ENCODE measurements around the gene FIBCD1. TPM values are rescaled to one million over a fixed set of nuclear protein-coding genes. Genes with fewer than 3 reads are reported as not detected.

FIBCD1 gene
- total RNA-seq, 2 donors from 2014 or later: not detected

DNA sequence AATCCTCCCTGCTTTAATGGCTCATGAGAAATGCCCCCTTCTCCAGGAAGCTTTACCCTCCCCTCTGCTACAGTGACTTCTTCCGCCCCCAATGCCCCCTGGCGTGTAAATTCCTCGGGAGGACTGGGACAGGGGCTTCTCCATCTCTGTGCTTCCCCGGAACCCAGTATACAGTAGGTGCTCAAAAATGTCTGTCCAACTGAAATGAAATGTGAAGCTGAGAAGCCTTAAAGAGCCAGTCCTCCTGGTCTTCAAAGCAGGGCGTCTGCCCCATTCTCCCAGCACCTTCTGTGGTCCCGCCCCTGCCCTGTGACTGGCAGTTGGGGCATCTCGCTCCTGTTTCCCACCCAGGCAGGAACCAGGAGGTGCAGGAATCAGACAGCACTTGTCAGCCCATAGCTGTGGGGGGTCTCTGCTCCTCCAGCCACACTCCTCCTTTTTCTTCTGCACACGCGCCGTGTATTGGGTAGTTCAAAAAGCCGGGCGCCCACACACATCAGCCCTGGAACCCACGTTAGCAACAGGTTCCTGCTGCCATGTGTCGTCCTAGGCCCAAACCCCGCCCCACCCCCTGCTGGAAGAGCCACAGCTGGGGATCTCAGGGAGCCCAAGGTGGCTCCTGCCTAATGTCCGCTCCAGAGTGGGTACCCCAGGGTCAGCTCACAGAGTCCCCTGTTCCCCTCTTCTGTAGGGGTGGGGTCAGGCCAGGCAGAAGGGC lies 16.0 kb downstream of the FIBCD1 start:
- Mint-ChIP-seq H3K36me3 (no peaks in the 10 kb centered on the region), H3K9me3 (no peaks in the 10 kb centered on the region), H3K27ac (no peak overlapping the region), H3K27me3 (no peaks in the 10 kb centered on the region), H3K4me3 (no peak overlapping the region), H3K4me1 (ENCODE audit: low read depth in 2 of 2) (no peaks in the 10 kb centered on the region)
- no peak for ATAC-seq
- no peak for DNase-seq (ENCODE audit: low spot score)

DNA sequence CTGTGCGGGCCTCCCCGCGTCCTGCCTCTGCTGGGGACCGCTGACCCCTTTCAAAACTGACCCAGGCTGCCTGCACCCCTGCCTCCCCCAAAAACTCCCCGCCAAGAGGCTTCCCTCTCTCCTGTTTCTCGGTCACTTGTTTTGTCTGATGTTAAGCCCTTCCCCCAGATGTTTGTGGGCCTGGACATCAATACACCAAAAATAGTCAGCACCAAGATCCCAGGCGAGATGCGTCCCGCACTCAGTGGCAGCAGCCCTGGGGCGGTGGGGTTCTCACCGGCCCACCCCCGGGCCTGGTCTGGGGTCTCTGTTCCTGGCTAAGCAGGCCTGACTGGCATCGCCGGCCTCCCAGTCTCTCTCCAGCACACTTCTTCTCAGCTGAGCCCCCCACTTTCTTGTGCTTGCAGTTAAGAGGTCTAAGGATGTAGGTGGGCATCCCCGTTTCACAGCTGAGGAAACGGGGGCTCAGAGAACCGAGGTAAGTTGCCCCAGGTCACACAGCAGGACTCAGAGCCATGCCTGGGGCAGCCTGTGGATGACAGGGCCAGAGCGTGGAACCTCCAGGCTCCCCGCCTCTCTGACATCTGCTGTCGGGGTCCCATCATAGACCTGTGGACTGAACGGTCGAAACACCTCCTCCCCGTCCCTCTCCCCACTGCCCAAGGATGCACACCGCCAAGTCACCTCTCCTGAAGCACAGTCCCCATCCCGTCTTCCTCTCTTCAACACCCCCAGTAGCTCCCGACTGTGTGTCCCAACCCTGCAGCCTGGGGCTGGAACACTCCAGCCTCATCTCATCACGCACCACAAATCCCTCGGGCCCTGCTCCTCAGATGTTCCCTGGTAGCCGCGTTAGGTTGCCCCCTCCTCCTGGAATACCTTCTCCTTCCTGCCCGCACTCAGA lies 16.8 kb downstream of the FIBCD1 start:
- Mint-ChIP-seq H3K9me3 (no peaks in the 10 kb centered on the region), H3K4me1 (ENCODE audit: low read depth in 2 of 2) (no peaks in the 10 kb centered on the region), H3K27me3 (no peaks in the 10 kb centered on the region), H3K36me3 (no peaks in the 10 kb centered on the region), H3K27ac (no peak overlapping the region), H3K4me3 (no peak overlapping the region)
- DNase-seq (ENCODE audit: low spot score): no peak
- ATAC-seq: no peak

DNA sequence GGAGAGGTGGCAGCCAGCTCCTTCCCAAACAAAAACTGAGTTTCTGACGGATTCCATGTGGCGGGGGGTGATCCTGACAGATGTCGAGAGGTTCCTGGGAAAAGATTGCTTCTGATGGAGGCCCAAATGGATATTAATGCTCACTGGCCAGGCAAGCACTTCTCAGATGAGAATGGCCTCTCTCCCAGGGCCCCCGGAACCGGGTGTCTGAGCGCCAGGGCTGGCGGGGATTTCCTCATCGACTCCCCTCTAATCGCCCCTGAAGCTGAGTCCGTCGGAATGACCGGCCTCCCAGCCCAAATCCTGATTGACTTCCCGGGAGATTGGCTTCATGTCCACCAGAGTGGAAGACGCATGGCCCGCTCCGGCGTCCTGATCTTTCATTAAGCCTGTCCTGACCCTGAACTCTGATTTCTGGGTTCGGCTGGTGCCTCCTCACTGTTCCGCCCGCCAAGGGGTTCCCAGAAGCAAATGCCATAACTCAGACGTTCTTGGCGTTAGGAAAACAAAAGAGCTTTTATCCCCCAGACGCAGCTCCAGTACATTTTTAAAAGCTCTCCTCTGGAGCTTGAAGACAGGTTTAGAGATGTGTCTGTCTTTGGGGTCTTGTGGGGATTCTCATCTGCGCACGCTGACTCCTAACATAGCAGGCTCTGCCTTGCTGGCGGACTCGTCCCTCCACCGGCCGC lies 17.6 kb downstream of the FIBCD1 start:
- no peaks in the 10 kb centered on the region for H3K9me3 Mint-ChIP-seq
- H3K4me3 Mint-ChIP-seq: no peak overlapping the region
- no peak for DNase-seq (ENCODE audit: low spot score)
- ATAC-seq: no peak
- H3K27me3 Mint-ChIP-seq: no peaks in the 10 kb centered on the region
- no peaks in the 10 kb centered on the region for H3K36me3 Mint-ChIP-seq
- H3K4me1 Mint-ChIP-seq (ENCODE audit: low read depth in 2 of 2): no peaks in the 10 kb centered on the region
- H3K27ac Mint-ChIP-seq: no peak overlapping the region

DNA sequence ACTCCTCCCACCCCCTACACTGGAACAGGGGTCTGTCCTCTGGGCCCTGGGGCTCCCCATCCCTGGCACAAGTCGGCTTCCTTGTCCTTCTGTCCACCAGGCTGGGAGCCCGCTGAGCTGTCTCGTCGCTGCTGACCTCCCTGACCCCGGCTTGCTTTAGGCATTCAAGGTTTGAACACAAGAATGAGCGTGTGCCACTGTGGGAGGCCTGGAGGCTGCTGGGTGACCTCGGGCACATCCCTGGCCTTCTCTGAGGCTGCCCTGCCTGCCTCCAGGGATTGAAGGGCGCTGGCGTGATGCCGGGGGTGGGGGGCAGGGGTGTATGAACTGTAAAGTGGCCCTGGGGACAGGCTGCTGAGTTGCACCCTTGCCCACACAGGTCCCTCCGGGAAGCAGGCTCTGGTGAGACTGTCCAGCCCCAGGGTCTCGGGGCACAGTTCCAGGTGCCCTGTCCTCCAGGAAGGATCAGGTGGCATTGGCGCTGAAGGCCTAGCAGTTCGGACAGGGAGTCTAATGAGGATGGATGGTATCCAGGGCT lies 18.2 kb downstream of the FIBCD1 start:
- DNase-seq (ENCODE audit: low spot score) (no peak), ATAC-seq (no peak)
- Mint-ChIP-seq H3K36me3 (no peaks in the 10 kb centered on the region), H3K27ac (no peak overlapping the region), H3K27me3 (no peaks in the 10 kb centered on the region), H3K4me3 (no peak overlapping the region), H3K4me1 (ENCODE audit: low read depth in 2 of 2) (no peaks in the 10 kb centered on the region), H3K9me3 (no peaks in the 10 kb centered on the region)

DNA sequence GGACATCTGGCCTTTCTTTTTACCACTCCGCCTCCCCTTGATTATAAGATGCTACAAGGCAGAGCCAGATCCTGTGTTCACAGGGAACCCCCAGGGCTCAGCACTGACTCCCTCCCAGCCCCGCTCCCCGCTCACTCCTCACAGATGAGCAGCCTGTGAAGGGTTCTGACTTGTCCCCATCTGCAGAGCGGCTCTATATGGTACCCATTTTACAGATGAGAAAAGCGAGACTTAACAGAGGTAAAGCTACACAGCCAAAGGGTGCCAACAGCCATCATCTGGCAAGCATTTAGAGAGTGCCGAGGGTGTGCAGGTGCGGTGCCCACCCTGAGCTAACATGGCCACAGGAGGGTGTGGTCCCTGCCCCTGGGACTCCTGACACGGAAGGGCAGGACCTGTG lies 18.8 kb downstream of the FIBCD1 start:
- H3K27me3 Mint-ChIP-seq: no peaks in the 10 kb centered on the region
- ATAC-seq: no peak
- H3K9me3 Mint-ChIP-seq: no peaks in the 10 kb centered on the region
- no peaks in the 10 kb centered on the region for H3K36me3 Mint-ChIP-seq
- no peak overlapping the region for H3K27ac Mint-ChIP-seq
- no peak for DNase-seq (ENCODE audit: low spot score)
- no peaks in the 10 kb centered on the region for H3K4me1 Mint-ChIP-seq (ENCODE audit: low read depth in 2 of 2)
- H3K4me3 Mint-ChIP-seq: no peak overlapping the region

DNA sequence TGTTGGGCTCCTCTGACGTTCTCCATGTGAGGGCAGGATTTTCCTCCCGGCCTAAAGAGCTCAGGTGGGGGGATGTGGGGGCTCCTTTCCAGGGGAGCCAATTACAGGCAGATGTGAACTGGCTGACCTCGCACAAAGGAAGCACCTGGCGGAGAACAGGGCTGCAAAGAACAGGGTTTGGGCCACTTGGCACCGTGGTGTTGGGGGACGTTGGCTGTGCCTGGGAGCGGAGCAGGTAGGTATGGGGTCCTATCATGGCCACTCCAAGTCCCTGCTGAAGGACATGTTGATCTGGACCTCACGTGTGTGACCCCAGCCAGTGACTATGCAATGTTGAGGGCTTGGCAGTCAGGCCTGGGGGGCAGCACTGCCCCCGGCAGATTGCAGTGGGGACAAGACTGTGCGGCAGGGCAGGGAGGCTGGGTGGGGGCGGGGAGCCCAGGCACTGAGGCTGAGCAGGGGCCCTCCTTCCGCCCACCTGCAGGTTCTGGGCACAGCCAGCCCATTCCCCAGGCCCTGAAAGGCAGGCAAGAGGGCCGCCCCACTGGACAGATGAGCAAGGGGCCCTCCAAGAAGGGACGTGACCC lies 19.4 kb downstream of the FIBCD1 start:
- no peaks in the 10 kb centered on the region for H3K36me3 Mint-ChIP-seq
- ATAC-seq: no peak
- no peak for DNase-seq (ENCODE audit: low spot score)
- H3K9me3 Mint-ChIP-seq: no peaks in the 10 kb centered on the region
- no peak overlapping the region for H3K4me3 Mint-ChIP-seq
- H3K27ac Mint-ChIP-seq: no peak overlapping the region
- H3K27me3 Mint-ChIP-seq: no peaks in the 10 kb centered on the region
- no peaks in the 10 kb centered on the region for H3K4me1 Mint-ChIP-seq (ENCODE audit: low read depth in 2 of 2)

DNA sequence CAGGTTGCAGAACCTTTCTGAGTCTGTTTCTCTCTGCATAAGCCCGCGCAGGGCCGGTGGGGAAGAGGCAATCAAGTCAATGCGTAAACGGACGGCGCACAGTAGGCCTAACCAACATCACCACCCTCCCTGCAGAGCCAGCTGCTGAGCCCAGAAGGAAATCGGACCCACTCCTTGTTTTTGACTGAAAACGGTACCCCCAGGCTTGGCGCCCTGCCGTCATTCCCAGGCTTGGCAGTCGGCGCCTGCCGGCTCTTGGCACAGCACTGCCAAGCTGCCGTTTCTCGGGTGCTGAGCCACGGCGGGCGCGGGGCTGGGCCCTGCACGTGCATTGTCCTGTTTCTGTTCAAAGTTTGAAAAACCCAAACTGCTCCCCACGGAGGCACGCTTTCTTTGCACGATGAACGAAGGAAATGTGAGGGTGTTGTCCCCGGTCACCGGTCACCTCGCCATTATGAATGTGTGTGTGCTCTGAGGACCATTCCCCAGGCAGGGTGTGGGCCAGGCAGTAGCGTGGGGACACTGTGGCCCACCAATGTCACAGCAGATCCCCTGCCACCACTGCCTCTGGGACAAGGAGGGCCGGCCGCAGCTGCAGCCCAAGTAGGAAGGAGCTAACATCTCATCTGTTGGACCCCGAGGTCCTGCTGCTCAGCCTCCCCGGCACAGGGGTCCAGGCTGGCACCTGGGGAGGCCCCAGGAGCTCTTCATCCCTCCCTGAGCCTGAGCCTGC lies 20.1 kb downstream of the FIBCD1 start:
- H3K36me3 Mint-ChIP-seq: no peaks in the 10 kb centered on the region
- no peaks in the 10 kb centered on the region for H3K27me3 Mint-ChIP-seq
- H3K9me3 Mint-ChIP-seq: no peaks in the 10 kb centered on the region
- H3K4me3 Mint-ChIP-seq: no peak overlapping the region
- H3K27ac Mint-ChIP-seq: no peak overlapping the region
- no peaks in the 10 kb centered on the region for H3K4me1 Mint-ChIP-seq (ENCODE audit: low read depth in 2 of 2)
- ATAC-seq (no peak), DNase-seq (ENCODE audit: low spot score) (no peak)

DNA sequence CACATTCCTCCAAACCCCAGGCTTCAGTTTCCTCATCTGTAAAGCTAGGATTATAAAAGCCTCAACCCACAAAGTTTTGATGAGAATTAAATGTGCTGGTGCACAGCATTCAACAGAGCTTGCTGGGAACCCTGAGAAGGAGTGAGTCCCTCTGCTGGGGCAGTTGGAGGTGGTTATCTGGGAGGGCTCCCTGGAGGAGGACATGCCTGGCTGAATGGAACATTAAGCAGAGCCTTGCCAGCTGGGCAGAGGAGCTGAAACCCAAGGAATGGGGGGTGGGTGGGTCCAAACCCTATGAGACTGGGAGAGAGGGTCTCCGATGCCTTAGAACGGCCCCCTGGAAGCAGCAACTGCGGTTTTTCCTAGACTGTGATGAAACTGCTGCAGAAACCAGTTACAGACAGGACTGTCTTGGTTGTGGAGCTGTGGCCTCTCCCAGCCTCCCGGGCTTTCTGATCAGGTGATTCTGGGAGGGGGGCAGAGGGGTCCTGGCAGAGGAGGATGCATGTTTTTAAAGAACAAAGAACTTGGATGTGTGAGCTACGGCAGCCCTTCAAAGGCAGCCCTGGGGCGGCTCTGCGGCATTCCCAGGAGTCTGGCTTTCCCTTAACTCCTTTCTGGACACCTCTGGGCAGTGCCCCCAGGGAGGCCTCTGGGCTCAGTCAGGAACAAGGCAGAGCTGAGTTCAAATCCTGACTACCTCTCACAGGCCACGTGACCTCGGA lies 20.8 kb downstream of the FIBCD1 start:
- no peaks in the 10 kb centered on the region for H3K36me3 Mint-ChIP-seq
- no peak for ATAC-seq
- no peaks in the 10 kb centered on the region for H3K27me3 Mint-ChIP-seq
- H3K4me3 Mint-ChIP-seq: no peak overlapping the region
- H3K27ac Mint-ChIP-seq: no peak overlapping the region
- H3K9me3 Mint-ChIP-seq: no peaks in the 10 kb centered on the region
- DNase-seq (ENCODE audit: low spot score): no peak
- no peaks in the 10 kb centered on the region for H3K4me1 Mint-ChIP-seq (ENCODE audit: low read depth in 2 of 2)

DNA sequence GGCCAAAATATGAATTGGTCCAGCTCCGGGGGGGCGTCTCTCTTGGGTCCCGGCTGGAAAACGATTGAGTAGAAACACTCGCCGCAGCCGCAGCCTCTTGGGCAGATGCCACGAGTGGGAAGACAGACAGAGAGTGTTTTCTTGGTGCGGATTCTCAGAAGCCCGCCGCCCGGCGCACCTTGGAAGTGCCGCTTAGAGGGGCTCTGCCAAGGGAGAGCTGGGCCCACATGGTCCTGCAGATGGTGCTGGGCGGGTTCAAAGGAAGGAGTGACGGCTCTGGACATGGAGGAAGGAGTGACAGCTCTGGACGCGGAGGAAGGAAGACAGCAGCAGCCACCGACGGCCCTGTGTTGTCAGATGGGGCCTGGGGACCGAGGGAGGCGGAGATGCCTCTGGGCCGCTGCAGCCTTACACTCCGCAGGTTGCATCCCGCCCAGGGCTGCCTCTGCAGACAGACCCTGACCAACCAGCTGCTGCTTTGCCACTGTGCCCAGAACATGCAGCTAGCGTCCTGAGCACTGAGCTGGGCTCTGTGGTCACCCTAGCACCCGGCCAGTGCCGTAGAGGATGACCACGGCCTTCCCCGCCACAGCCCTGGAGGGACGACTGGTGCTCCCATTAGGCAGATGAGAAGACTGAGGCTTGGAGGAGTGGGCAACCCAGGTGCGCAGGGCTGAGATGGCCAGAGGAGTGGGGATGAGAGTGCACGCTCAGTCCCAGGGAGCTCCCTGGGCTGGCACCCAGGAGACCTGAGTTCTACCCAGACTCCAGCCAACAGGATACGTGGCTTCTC lies 21.7 kb downstream of the FIBCD1 start:
- Mint-ChIP-seq H3K27me3 (no peaks in the 10 kb centered on the region), H3K9me3 (no peaks in the 10 kb centered on the region), H3K4me1 (ENCODE audit: low read depth in 2 of 2) (no peaks in the 10 kb centered on the region), H3K27ac (no peak overlapping the region), H3K36me3 (no peaks in the 10 kb centered on the region), H3K4me3 (no peak overlapping the region)
- ATAC-seq: peak in 1 of 2 donors; percentile 29
- DNase-seq (ENCODE audit: low spot score): no peak

DNA sequence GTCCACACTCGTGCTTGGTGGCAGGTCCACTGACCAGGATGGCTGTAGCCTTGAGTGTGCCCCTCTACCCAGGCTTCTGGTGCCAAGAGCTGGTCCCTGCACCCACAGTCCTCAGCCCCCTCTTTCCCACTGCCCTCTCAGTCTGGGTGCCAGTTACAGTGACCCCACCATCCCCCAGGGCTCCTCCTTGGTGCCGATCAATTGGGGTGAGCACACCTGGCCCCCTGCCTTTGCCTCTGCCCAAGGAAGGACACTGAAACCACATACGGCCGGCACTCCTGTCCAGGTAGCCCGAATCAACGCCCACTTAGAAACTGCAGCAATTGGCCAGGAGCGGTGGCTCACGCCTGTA lies 24.0 kb downstream of the FIBCD1 start:
- ATAC-seq (no peak), DNase-seq (ENCODE audit: low spot score) (no peak)
- no peaks in the 10 kb centered on the region for H3K27me3 Mint-ChIP-seq
- H3K27ac Mint-ChIP-seq: no peak overlapping the region
- H3K9me3 Mint-ChIP-seq: no peaks in the 10 kb centered on the region
- no peak overlapping the region for H3K4me3 Mint-ChIP-seq
- no peaks in the 10 kb centered on the region for H3K36me3 Mint-ChIP-seq
- H3K4me1 Mint-ChIP-seq (ENCODE audit: low read depth in 2 of 2): no peaks in the 10 kb centered on the region

DNA sequence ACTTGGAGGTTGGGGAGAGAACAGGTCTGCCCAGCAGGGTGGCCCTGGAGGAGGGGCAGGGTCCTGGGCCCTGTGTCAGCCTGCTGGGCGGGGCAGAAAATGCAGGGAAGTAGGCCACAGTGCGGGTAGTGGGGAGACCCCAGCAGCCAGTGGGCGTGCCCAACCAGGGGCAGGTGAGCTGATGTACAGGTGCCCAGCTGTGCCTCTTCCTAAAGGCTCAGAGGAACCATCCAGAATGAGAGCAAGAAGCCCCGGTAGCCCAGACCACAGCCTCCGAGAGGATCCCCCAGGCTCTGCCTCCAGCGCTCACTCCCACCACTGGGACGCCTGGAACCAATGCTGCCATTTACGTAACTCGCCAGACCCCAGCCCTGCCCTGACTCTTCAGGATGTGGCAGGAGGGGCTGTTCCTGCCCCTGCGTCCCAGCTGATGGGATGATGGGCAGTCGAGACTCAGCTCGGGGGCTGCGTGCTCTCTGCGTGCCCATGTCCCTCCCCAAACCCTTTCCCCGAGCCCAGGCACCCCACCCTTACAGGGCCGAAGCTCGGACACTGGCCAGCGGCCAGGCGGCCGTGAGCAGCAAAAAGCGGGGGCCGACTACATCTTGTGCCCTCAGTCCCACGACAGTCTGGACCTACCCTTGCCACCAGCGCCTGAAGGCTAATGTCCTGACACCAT lies 24.5 kb downstream of the FIBCD1 start:
- H3K9me3 Mint-ChIP-seq: no peaks in the 10 kb centered on the region
- no peaks in the 10 kb centered on the region for H3K27me3 Mint-ChIP-seq
- H3K4me3 Mint-ChIP-seq: no peak overlapping the region
- ATAC-seq: peak; percentile 9 to 33
- H3K27ac Mint-ChIP-seq: no peak overlapping the region
- H3K4me1 Mint-ChIP-seq (ENCODE audit: low read depth in 2 of 2): no peaks in the 10 kb centered on the region
- DNase-seq (ENCODE audit: low spot score): no peak
- H3K36me3 Mint-ChIP-seq: no peaks in the 10 kb centered on the region

Data from natural killer cell treated with Interleukin-12 subunit alpha and Interleukin-12 subunit beta and Interleukin-15 and Interleukin-18, amount 100 ng/mL, for 72 hours (primary cell).